Measurements from ENCODE around the gene FAT2. TPM values are rescaled to one million over a fixed set of nuclear protein-coding genes. Genes with fewer than 3 reads are reported as not detected.

Gene FAT2
- total RNA-seq, 2 experiments from 2014 or later, result not detected

- Histone ChIP-seq H3K27ac (ENCODE audit: low read depth, low read length, poor library complexity, severe bottlenecking) (no peak overlapping the region), H3K4me2 (ENCODE audit: low read length) (no peak overlapping the region), H2AFZ (ENCODE audit: low read length) (no peak overlapping the region), H3K4me1 (ENCODE audit: insufficient read depth, low read length, poor library complexity, severe bottlenecking) (no peaks in the 10 kb centered on the region), H3K79me2 (ENCODE audit: insufficient read depth, low read depth, low read length) (no peaks in the 10 kb centered on the region), H3K36me3 (ENCODE audit: insufficient read depth, low read length) (no peaks in the 10 kb centered on the region), H3K9me2 (ENCODE audit: insufficient read depth, low read length) (no peaks in the 10 kb centered on the region), H4K20me1 (ENCODE audit: insufficient read depth, low read length) (no peaks in the 10 kb centered on the region), H3K9me3 (ENCODE audit: low read length) (no peaks in the 10 kb centered on the region), H3K4me3 (ENCODE audit: low read depth, low read length, poor library complexity, severe bottlenecking) (no peak overlapping the region)
- no peak for DNase-seq (ENCODE audit: low spot score)
- POLR2A ChIA-PET, result no interaction called here
- CTCF ChIA-PET (ENCODE audit: unreplicated experiment), result no interaction called here
- TF ChIP-seq CTCF (conservative IDR thresholded peaks at IDR 0.05; ENCODE audit: low read length) (no peak), EZH2phosphoT487 (IDR thresholded peaks at IDR 0.05; ENCODE audit: borderline replicate concordance, low read depth, low read length) (no peak)
- no TSS peak for BruUV-seq (replicated peaks)
- intact Hi-C loops (cut with micrococcal nuclease; ENCODE audit: unreplicated experiment), result no loop called here
These were observed 29.0 kb downstream of the FAT2 start for GRCh38 chr5:151562019-151562707.

DNA sequence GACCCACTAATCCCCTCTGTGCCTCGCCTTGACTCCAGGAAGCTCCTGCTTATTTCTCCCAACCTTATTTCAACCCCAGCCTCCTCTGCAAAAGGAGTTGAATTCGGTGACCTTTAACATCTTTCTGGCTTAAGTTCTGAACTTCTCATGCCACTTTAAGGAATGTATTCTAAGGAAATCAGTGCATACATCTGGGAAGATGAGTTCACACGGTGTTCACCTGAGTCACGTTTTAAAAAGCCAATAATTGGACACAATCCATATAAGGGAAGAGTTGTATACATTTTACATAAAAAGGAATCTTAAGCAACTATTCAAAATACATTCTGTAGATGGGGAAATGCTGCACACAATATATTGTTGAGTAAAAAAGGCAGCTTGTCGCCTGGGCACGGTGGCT lies 33.2 kb downstream of the FAT2 start:
- H3K4me1 ChIP-seq (ENCODE audit: insufficient read depth, low read length, poor library complexity, severe bottlenecking), result peaks cover 5% of the 10 kb centered on the region
- H3K4me3 ChIP-seq (ENCODE audit: low read depth, low read length, poor library complexity, severe bottlenecking), result no peak overlapping the region
- no TSS peak for BruUV-seq (replicated peaks)
- no peaks in the 10 kb centered on the region for H4K20me1 ChIP-seq (ENCODE audit: insufficient read depth, low read length)
- H3K9me2 ChIP-seq (ENCODE audit: insufficient read depth, low read length), result no peaks in the 10 kb centered on the region
- intact Hi-C loops (cut with micrococcal nuclease; ENCODE audit: unreplicated experiment), result no loop called here
- ChIA-PET CTCF (ENCODE audit: unreplicated experiment) (no interaction called here), POLR2A (interaction anchor here (0.6 to 1.1 kb wide), 4 partner anchors 12 to 73 kb away, joined by 4 to 6 read pairs (median 4); partner anchors contain the start of gene FAT2)
- no peak overlapping the region for H2AFZ ChIP-seq (ENCODE audit: low read length)
- H3K9me3 ChIP-seq (ENCODE audit: low read length), result no peaks in the 10 kb centered on the region
- no peak for DNase-seq (ENCODE audit: low spot score)
- no peak for TF ChIP-seq CTCF (conservative IDR thresholded peaks at IDR 0.05; ENCODE audit: low read length)
- TF ChIP-seq EZH2phosphoT487 (IDR thresholded peaks at IDR 0.05; ENCODE audit: borderline replicate concordance, low read depth, low read length), result no peak
- no peak overlapping the region for H3K27ac ChIP-seq (ENCODE audit: low read depth, low read length, poor library complexity, severe bottlenecking)
- no peaks in the 10 kb centered on the region for H3K79me2 ChIP-seq (ENCODE audit: insufficient read depth, low read depth, low read length)
- no peak overlapping the region for H3K4me2 ChIP-seq (ENCODE audit: low read length)
- no peaks in the 10 kb centered on the region for H3K36me3 ChIP-seq (ENCODE audit: insufficient read depth, low read length)

- TF ChIP-seq CTCF (conservative IDR thresholded peaks at IDR 0.05; ENCODE audit: low read length), result no peak
- TF ChIP-seq EZH2phosphoT487 (IDR thresholded peaks at IDR 0.05; ENCODE audit: borderline replicate concordance, low read depth, low read length), result no peak
- Histone ChIP-seq H3K4me1 (ENCODE audit: insufficient read depth, low read length, poor library complexity, severe bottlenecking) (peaks cover 5% of the 10 kb centered on the region), H3K9me3 (ENCODE audit: low read length) (no peaks in the 10 kb centered on the region), H2AFZ (ENCODE audit: low read length) (no peak overlapping the region), H3K4me3 (ENCODE audit: low read depth, low read length, poor library complexity, severe bottlenecking) (no peak overlapping the region), H3K27ac (ENCODE audit: low read depth, low read length, poor library complexity, severe bottlenecking) (no peak overlapping the region), H3K36me3 (ENCODE audit: insufficient read depth, low read length) (no peaks in the 10 kb centered on the region), H4K20me1 (ENCODE audit: insufficient read depth, low read length) (no peaks in the 10 kb centered on the region), H3K79me2 (ENCODE audit: insufficient read depth, low read depth, low read length) (no peaks in the 10 kb centered on the region), H3K9me2 (ENCODE audit: insufficient read depth, low read length) (no peaks in the 10 kb centered on the region), H3K4me2 (ENCODE audit: low read length) (no peak overlapping the region)
- intact Hi-C loops (cut with micrococcal nuclease; ENCODE audit: unreplicated experiment), result no loop called here
- BruUV-seq (replicated peaks), result no TSS peak
- DNase-seq (ENCODE audit: low spot score), result no peak
- POLR2A ChIA-PET, result interaction anchor here (0.6 kb wide), 1 partner anchor 73 kb away, joined by 4 read pairs; no protein-coding TSS in a partner anchor
- CTCF ChIA-PET (ENCODE audit: unreplicated experiment), result no interaction called here
These were observed 33.7 kb downstream of the FAT2 start for GRCh38 chr5:151557466-151557865.

All from OCI-LY7 (cell line).